ENCODE results near the gene PDE10A.
"Not testable (repeated sequence)": the region's sequence is repeated elsewhere in the genome, so short reads cannot be mapped to it uniquely, and the experiment has no call there.

The PDE10A gene

DNA sequence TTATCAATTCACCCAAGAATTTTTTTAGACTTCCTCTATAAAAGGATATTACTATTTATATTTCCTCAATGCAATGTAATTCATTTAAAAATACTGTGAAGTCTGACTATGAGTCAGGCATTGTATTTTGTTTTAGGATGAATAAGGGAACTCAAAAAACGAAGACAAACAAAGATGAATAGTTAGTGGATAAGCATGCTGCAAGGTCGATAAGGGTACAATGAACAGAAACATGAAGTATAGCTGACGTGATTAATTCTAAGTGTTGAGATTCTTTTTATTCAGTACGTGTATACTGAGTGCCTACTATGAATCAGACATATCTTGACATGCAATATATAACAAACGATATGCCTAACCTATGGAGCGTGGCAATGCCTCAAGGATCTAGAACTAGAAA lies 105.4 kb downstream of the PDE10A start:
- TF ChIP-seq, protein P1, sequence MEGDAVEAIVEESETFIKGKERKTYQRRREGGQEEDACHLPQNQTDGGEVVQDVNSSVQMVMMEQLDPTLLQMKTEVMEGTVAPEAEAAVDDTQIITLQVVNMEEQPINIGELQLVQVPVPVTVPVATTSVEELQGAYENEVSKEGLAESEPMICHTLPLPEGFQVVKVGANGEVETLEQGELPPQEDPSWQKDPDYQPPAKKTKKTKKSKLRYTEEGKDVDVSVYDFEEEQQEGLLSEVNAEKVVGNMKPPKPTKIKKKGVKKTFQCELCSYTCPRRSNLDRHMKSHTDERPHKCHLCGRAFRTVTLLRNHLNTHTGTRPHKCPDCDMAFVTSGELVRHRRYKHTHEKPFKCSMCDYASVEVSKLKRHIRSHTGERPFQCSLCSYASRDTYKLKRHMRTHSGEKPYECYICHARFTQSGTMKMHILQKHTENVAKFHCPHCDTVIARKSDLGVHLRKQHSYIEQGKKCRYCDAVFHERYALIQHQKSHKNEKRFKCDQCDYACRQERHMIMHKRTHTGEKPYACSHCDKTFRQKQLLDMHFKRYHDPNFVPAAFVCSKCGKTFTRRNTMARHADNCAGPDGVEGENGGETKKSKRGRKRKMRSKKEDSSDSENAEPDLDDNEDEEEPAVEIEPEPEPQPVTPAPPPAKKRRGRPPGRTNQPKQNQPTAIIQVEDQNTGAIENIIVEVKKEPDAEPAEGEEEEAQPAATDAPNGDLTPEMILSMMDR (IDR thresholded peaks at IDR 0.05; ENCODE audit: low read depth, low read length), result no peak
- no peak for TF ChIP-seq POLR2A (IDR thresholded peaks at IDR 0.05; ENCODE audit: extremely low read depth, insufficient read length)
- no peak for TF ChIP-seq MYC (IDR thresholded peaks at IDR 0.05; ENCODE audit: low read depth, low read length)
- no peak for TF ChIP-seq MAX (IDR thresholded peaks at IDR 0.05; ENCODE audit: low read depth, low read length)
- DNase-seq (ENCODE audit: low read depth), result no peak
- no peak overlapping the region for H3K4me3 ChIP-seq (ENCODE audit: low read depth, low read length)

- no peak for DNase-seq (ENCODE audit: low read depth)
- H3K4me3 ChIP-seq (ENCODE audit: low read depth, low read length), result no peak overlapping the region
- TF ChIP-seq MAX (IDR thresholded peaks at IDR 0.05; ENCODE audit: low read depth, low read length) (no peak), MYC (IDR thresholded peaks at IDR 0.05; ENCODE audit: low read depth, low read length) (no peak), POLR2A (IDR thresholded peaks at IDR 0.05; ENCODE audit: extremely low read depth, insufficient read length) (no peak)
- TF ChIP-seq, protein P1 (IDR thresholded peaks at IDR 0.05; ENCODE audit: low read depth, low read length), result no peak
Measured at GRCh38 chr6:165556116-165556843, 106.8 kb downstream of the PDE10A start.

DNA sequence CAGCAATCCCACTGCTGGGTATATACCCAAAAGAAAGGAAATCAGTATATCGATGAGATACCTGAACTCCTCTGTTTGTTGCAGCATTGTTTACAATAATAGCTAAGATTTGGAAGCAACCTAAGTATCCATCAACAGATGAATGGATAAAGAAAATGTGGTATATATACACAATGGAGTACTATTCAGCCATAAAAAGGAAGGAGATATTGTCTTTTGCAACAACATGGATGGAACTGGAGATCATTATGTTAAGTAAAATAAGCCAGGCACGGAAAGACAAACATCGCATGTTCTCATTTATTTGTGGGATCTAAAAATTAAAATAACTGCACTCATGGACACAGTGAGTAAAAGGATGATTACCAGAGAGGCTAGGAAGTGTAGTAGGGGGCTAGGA lies 108.4 kb downstream of the PDE10A start:
- H3K4me3 ChIP-seq (ENCODE audit: low read depth, low read length); DNase-seq (ENCODE audit: low read depth): not testable (repeated sequence)

GRCh38 chr6:165552248-165552736 lies 110.7 kb downstream of the PDE10A start:
- TF ChIP-seq MAX (IDR thresholded peaks at IDR 0.05; ENCODE audit: low read depth, low read length), result no peak
- no peak for TF ChIP-seq POLR2A (IDR thresholded peaks at IDR 0.05; ENCODE audit: extremely low read depth, insufficient read length)
- TF ChIP-seq, protein P1 (IDR thresholded peaks at IDR 0.05; ENCODE audit: low read depth, low read length), result no peak
- no peak for TF ChIP-seq MYC (IDR thresholded peaks at IDR 0.05; ENCODE audit: low read depth, low read length)
- H3K4me3 ChIP-seq (ENCODE audit: low read depth, low read length), result no peak overlapping the region
- no peak for DNase-seq (ENCODE audit: low read depth)

GRCh38 chr6:165551828-165552227 lies 111.2 kb downstream of the PDE10A start:
- no peak overlapping the region for H3K4me3 ChIP-seq (ENCODE audit: low read depth, low read length)
- DNase-seq (ENCODE audit: low read depth), result no peak
- TF ChIP-seq MAX (IDR thresholded peaks at IDR 0.05; ENCODE audit: low read depth, low read length) (no peak), MYC (IDR thresholded peaks at IDR 0.05; ENCODE audit: low read depth, low read length) (no peak), POLR2A (IDR thresholded peaks at IDR 0.05; ENCODE audit: extremely low read depth, insufficient read length) (no peak)
- TF ChIP-seq, protein P1 (IDR thresholded peaks at IDR 0.05; ENCODE audit: low read depth, low read length), result no peak

DNA sequence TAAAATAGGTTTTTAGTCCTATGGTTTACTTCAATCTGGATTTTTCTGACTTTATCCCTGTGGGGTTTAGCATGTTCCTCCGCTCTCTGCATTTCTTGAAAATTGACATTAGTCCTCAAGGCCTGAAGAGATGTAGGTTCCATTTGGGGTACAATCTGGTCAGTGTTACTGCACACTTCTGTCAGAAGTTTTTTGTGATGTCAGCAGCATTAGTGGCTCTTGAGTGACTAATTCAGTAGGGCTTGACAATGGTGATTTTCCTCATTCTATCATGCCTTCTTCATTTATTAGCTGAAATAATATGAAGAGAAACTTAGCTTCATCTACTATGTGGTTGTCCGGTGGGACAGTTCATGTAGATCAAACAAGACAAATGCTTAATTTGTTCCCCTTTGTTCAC lies 114.6 kb downstream of the PDE10A start:
- DNase-seq (ENCODE audit: low read depth), result no peak
- TF ChIP-seq POLR2A (IDR thresholded peaks at IDR 0.05; ENCODE audit: extremely low read depth, insufficient read length) (no peak), MYC (IDR thresholded peaks at IDR 0.05; ENCODE audit: low read depth, low read length) (no peak), MAX (IDR thresholded peaks at IDR 0.05; ENCODE audit: low read depth, low read length) (no peak)
- TF ChIP-seq, protein P1 (IDR thresholded peaks at IDR 0.05; ENCODE audit: low read depth, low read length), result no peak
- H3K4me3 ChIP-seq (ENCODE audit: low read depth, low read length), result no peak overlapping the region

All from NB4 (cell line).